GM12873 (cell line): ENCODE results near the gene RASL11A.

ENCODE experiments used
- TF ChIP-seq, protein P1 (sequence below): IDR thresholded peaks from 2 replicates; pipeline ENCODE4 v1.5.1; 2012; ENCODE audit warnings: low read depth, mild to moderate bottlenecking, moderate library complexity, low read length, control low read depth; ENCODE audit not compliant: insufficient read depth; ENCODE audit errors: missing control alignments

Gene RASL11A

DNA sequence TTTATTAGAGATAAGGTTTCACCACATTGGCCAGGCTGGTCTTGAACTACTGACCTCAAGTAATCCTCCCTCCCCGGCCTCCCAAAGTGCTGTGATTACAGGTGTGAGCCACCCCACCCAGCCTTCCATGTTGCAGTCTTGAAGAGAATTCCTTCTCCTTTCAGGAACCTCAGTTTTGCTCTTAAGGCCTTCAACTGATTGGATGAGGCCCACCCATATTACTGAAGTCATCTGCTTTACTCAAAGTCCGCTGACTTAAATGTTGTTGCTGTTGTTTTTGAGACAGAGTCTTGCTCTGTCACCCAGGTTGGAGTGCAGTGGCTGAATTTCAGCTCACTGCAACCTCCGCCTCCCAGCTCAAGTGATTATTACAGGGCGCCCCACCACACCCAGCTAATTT lies 33.5 kb downstream of the RASL11A start:
- TF ChIP-seq, protein P1, sequence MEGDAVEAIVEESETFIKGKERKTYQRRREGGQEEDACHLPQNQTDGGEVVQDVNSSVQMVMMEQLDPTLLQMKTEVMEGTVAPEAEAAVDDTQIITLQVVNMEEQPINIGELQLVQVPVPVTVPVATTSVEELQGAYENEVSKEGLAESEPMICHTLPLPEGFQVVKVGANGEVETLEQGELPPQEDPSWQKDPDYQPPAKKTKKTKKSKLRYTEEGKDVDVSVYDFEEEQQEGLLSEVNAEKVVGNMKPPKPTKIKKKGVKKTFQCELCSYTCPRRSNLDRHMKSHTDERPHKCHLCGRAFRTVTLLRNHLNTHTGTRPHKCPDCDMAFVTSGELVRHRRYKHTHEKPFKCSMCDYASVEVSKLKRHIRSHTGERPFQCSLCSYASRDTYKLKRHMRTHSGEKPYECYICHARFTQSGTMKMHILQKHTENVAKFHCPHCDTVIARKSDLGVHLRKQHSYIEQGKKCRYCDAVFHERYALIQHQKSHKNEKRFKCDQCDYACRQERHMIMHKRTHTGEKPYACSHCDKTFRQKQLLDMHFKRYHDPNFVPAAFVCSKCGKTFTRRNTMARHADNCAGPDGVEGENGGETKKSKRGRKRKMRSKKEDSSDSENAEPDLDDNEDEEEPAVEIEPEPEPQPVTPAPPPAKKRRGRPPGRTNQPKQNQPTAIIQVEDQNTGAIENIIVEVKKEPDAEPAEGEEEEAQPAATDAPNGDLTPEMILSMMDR: no peak

DNA sequence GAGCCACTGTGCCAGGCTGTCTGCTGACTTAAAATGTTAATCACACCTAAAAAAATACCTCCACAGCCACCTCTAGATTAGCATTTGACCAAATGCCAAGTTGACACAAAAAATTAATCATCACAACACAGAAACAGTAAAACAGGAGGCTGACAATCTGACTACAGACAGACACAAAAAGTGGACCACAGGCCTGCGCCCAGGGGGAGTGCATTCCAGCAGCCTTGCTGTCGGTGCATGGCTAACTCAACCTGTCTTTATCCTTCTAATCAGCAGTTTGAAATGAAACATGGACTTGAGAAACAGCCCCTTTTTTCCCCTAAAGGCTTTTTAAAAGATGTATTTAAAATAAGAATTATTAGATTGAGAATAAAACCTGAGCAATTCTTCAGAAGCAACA lies 34.0 kb downstream of the RASL11A start:
- TF ChIP-seq, protein P1: no peak

DNA sequence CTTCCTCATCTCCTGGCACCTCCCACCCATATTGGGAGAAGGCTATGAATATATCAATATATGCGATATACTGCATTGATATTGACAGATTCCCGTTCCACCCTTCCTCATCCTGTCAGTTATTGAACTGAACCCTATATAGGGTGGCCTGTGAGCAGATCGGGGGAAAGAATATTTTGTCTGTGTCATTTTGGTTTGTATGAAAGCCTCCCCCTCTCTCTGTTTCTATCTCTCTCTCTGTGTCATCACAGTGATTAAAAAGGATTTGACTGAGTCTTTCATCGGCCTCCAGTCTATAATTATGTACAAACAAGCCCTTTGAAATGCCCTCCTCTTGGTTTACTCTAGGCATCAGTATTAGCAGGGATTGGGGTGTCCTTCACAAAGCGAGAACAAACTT lies 35.7 kb downstream of the RASL11A start:
- TF ChIP-seq, protein P1: no peak

DNA sequence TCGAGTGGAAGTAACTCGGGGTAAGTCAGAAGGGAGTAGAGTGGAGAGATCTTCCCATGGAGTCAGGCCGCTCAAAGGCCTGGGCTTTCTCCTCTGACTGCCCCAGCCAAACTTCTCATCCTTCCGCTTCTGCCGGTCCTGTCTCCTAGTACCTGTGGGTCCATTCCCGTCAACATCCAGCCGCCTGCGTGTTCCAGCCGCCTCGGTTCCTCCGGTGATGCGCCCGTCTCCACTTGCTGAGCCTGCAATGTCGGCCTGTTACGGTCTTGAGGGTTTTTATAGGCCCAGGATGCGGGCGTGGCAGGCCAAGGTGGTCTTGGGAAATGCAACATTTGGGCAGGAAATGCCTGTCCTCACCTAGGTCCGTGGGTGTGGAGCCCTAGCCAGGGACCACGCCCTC lies 38.3 kb downstream of the RASL11A start:
- TF ChIP-seq, protein P1: no peak

DNA sequence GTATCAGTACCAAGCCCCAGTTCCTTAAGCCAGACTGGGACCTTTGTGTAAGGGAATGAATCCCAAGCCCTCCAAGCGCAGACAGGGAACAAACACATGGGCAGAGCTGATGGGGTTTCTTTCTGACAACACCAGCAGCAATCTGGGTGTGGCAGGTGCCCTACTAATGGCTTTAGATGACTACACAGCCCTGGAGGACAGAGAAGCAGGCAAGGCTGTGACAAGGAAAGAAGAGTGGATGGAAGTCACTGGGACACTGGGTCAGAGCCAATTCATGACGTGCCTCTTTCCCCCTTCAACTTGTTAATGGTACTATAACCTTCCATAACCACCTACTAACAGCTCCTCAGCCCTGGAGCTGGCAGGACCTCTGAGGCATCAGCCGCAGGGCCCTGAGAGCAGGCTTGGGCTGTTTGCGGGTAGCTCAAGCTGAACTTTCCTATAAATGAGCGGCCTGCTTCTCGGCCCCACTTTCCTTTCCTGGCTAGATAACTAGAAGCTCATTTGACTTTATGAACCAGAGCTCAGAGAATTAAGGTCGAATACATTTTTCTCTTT lies 38.9 kb downstream of the RASL11A start:
- TF ChIP-seq, protein P1: no peak

DNA sequence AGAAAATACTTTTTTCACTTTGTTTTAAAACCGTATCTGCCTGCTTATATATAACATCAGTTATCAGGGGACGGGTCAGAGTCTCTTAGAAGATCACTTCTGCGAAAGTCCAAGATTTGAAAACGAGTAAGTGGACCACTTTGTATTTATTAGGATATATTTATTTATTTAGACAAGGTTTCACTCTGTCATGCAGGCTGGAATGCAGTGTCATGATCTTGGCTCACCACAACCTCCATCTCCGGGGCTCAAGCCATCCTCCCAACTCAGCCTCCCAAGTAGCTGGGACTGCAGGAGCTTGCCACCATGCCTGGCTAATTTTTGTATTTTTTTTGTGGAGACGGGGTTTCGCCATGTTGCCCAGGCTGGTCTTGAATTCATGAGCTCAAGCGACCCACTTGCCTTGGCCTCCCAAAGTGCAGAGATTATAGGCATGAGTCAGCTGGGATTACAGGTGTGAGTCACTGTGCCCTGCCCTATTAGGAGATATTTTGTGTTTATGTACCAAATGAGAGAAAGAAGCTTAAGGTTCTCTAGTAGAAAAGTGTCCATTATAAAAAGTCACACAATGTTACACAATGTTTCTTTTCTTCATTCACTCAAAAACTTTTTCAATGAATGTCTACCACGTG lies 39.5 kb downstream of the RASL11A start:
- TF ChIP-seq, protein P1: no peak

DNA sequence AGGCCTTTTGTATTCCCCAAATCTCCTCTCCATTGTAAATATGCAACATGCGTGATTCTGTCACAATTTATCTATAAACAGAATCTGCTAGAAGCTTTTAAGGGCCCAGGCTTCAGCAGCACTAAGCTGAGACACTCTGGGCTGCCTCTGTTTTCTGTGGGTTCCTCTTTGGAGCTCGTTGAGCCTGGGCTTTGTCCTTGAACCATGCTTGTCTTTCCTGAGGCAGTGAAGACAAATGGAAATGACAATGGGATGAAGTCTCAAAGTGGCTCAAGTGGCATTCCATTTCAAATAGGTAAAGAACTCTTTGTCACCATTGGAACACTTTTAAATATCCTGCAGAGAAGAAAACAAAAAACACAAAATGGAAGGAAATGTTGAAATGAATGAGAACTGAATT lies 40.3 kb downstream of the RASL11A start:
- TF ChIP-seq, protein P1: no peak
